Stimulated activated effector memory CD8-positive, alpha-beta T cell treated with anti-CD3 and anti-CD28 coated beads, Interleukin-12 subunit alpha, Interleukin-12 subunit beta, amount 100 ng/mL, for 72 hours (primary cell): ENCODE data around the gene EIF2B2.

ENCODE experiments used
- ATAC-seq: fragments of 150-1000 bp; cut with Tn5 transposase; 2 replicates; pipeline ENCODE4 v1.10.0; 2021
- DNase-seq, 2 donors: peaks; one replicate each; pipeline ENCODE4 v3.0.0; 2021 to 2022; ENCODE audit warnings: low spot score in 2 of 2
- H3K27ac Mint-ChIP-seq: one replicate; pipeline ENCODE4 v1.8.0; 2022; ENCODE audit warnings: mild to moderate bottlenecking, mixed read lengths
- H3K36me3 Mint-ChIP-seq: one replicate; pipeline ENCODE4 v1.8.0; 2022; ENCODE audit warnings: mild to moderate bottlenecking, mixed read lengths
- H3K4me1 Mint-ChIP-seq: one replicate; pipeline ENCODE4 v1.8.0; 2022; ENCODE audit warnings: mixed read lengths
- H3K4me3 Mint-ChIP-seq: one replicate; pipeline ENCODE4 v1.8.0; 2022; ENCODE audit warnings: mild to moderate bottlenecking, mixed read lengths
- H3K9me3 Mint-ChIP-seq: one replicate; pipeline ENCODE4 v1.8.0; 2022; ENCODE audit warnings: mixed read lengths

Gene EIF2B2

DNA sequence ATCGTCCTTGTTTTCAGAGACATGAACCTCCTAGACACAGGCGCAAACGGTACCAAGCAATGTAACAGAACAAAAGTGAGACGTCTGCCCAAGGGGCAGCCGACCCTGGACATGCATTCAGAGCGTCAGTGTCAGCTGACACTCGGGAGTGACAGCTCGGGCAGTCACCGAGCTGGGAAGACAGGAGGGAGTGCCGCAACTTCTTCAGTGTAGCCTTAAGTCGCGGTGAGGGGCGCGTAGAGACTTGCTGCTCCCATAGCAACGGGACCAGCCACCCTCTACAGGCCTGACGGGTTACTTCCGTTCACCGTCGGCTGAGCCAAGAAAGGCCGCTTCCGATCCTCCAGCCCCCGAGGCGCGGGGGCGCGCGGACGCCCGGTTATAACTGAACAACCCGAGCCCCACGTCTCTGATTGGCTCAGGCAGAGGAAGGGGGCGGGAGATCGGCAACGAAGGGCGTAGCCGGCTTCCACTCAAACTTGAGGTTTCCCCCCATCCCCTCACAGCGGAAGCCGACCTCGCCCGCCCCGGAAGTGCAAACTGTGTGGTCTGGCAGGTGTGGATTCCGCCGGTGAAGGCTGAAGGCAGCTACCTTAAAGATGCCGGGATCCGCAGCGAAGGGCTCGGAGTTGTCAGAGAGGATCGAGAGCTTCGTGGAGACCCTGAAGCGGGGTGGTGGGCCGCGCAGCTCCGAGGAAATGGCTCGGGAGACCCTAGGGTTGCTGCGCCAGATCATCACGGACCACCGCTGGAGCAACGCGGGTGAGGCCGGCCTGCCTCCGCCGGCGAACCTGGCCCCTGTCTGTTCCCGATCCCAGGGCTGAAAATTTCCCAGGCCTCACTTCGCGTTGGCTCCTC, at the start of gene EIF2B2:
Gene EIF2B2, plus strand, starts transcription at position 530 of the 858 bp plus-strand sequence. Its CDS starts 70 bp downstream, at position 600.
- ATAC-seq (peak; percentile 99), DNase-seq (peak; percentile 95 to 99)
- Mint-ChIP-seq H3K4me3 (peak within 1 kb of the TSS; percentile 96), H3K9me3 (no peaks in the 10 kb centered on the region), H3K4me1 (peaks cover 38% of the 10 kb centered on the region), H3K27ac (peak within 1 kb of the TSS; percentile 95), H3K36me3 (peaks cover 52% of the 10 kb centered on the region)

DNA sequence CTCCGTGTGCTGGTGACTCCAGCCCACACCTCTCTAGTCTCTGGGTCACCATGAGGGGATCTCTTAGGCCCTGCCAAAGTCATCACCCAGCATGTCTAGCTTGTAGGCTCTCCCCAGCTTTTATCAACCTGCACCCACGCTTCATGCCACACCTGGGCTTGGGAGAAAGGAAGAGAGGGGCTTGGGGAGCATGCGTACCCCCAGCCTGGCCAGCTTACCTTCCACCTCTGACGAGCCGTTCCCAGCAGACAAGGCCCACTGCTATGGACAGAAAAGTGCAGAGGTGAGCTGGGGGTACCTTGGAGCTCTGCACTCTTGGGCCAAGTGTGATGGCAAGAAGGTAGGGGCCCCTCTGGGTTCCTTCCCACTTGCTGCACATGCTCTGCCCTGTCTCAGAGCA, 49.0 kb upstream of the EIF2B2 start:
- Mint-ChIP-seq H3K4me1 (peaks cover 6% of the 10 kb centered on the region), H3K36me3 (no peaks in the 10 kb centered on the region), H3K4me3 (no peak overlapping the region), H3K27ac (no peak overlapping the region), H3K9me3 (no peaks in the 10 kb centered on the region)
- ATAC-seq (no peak), DNase-seq (no peak)

DNA sequence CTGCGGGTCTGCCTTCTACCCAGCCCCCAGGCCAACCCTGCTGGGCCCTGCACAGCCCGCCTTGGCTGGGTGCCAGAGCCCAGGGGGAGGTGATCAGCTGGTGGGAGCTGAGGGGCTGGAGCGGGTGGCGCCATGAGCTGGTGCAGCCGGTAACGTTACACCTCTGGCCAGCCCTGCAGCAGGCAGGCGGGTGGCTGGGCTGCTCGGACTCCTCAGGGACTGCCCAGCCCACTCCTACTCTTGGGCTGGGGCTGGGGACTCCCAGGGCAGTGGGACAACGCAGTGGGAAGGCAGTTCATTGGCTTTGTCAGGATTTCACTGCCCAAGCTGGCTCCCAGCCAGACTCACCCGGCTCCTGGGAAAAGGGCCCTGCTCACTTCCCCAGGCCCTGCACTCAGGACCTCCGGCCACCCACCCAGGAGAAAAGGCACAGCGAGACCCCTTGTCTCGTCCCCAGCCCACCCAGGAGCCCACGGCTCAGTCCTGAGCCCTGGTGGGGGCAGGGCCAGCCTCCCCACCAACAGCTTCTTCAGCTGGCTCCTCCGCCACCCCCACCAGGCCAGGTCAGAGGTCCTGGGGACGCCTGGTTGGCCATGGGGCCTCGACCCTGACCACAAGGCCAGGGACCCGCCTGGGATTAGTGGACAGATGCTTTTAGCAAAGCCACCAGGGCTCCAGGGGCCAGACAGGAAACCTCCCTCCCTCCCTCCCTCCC, 48.3 kb upstream of the EIF2B2 start:
- H3K27ac Mint-ChIP-seq, result no peak overlapping the region
- H3K4me1 Mint-ChIP-seq, result peaks cover 6% of the 10 kb centered on the region
- no peak for ATAC-seq
- DNase-seq, result no peak
- no peaks in the 10 kb centered on the region for H3K36me3 Mint-ChIP-seq
- H3K4me3 Mint-ChIP-seq, result peak overlapping the region; percentile 48
- H3K9me3 Mint-ChIP-seq, result no peaks in the 10 kb centered on the region

DNA sequence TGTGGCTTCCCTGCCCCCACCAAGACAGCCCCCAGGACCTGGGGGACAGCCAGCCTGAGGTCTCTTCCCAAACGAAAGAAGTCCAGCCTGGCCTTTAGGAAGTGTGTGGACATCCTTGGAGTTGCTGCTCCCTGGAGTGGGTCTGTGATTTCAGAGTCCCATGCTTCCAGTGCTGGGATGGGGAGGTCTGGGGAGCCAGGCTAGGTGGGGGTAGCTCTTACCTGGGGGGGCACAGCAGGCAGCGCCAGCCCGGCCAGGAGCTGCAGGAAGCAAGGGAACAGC, 47.8 kb upstream of the EIF2B2 start:
- no peaks in the 10 kb centered on the region for H3K36me3 Mint-ChIP-seq
- DNase-seq, result no peak
- no peak for ATAC-seq
- H3K4me1 Mint-ChIP-seq, result peaks cover 4% of the 10 kb centered on the region
- peak overlapping the region; percentile 48 for H3K4me3 Mint-ChIP-seq
- H3K27ac Mint-ChIP-seq, result no peak overlapping the region
- no peaks in the 10 kb centered on the region for H3K9me3 Mint-ChIP-seq

DNA sequence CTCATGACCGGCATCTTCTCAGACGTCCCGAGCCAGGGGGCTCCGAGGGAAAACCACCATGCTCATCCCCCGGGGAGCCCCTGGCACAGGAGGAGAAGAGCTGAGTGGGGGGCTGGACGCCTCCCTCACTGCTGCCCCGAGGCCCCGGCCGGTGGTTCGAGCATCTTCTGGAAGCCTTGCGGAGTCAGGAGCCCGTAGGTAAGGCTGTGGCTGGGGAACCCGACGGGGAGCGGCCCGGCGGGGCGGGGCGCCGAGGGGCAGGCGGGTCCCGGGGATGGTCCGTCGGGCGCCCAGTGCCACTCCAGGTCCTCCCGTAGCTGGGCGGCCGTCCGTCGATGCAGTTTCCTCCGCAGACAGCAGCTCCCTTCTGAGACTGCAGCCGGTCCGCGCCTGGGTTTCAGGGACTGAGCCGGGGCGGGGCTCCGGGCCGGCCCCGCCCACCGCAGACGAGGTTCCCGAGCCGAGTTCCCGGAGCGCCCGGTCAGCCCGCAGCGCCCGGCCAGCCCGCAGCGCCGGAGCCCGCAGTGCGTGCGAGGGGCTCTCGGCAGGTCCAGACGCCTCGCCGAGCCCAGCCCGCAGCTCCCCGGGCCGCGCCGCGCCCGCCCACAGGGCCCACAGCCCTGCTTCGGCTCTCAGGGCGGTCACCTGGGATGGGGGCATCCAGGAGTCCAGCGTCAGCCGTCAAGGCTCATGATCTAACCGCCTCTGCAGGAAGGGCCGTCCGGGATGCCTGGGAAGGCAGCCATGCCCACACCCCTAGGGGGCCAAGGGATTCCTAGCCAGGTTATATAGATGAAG, 47.3 kb upstream of the EIF2B2 start, which contains the start of gene PGF:
Gene PGF, minus strand, starts transcription at position 369 of the 798 bp plus-strand sequence. Its CDS starts 355 bp downstream, at position 14.
- Mint-ChIP-seq H3K27ac (no peak within 1 kb of the TSS), H3K4me3 (peak within 1 kb of the TSS; percentile 48), H3K9me3 (no peaks in the 10 kb centered on the region), H3K4me1 (no peaks in the 10 kb centered on the region), H3K36me3 (no peaks in the 10 kb centered on the region)
- DNase-seq, result peak in 1 of 2 donors; percentile 58
- peak; percentile 60 for ATAC-seq

DNA sequence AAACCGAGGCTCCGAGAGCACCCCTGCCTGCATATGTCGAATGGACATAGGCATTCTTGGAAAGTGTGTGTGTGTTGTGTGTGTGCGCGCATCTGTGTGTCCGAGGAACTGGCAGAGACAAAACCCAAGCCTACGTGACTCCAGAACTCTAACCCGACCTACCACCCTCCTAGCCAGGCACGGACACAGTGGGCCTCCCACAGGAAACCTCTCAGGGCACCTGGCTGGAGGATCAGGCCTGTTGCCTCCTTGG, 46.8 kb upstream of the EIF2B2 start:
- H3K4me3 Mint-ChIP-seq, result peak overlapping the region; percentile 48
- H3K36me3 Mint-ChIP-seq, result no peaks in the 10 kb centered on the region
- DNase-seq, result no peak

DNA sequence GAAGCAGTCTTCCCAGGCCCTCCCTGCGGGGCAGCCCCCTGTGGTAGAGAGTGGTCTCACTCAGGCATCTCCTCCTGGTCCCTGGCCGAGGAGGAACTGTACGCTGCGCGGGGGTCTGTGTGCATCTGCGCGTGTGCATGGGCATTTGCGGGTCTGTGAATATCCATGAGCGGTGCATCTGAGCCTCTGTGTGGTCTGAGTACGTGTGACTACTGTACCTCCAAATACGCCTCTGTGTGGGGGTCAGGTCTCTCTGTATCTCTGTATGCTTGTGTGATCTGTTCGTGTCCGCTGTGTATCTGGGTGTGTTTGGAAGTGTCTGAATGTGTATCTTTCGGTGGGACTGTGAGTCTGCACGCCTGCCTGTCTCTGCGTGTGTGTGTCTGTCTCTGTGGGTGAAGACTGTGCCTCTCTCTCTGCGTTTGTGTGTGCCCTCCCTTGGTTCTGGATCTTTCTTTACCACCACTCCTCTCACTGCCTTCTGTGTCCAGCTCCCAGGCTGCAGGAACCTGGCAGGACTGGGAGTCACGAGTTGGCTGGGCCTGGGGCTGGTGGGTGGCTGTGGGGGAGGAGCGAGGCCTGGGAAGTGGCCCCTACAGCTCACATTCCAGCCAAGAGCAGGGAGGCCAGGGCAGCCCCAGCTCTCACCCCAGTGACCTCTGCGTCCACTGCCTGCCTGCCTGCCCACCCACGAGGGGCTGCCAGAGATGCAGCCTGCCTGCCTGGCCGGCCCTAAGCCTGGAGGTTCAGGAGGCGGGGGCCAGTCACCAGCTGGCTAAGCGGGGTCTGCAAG, 46.2 kb upstream of the EIF2B2 start:
- Mint-ChIP-seq H3K4me3 (peak overlapping the region; percentile 48), H3K4me1 (no peaks in the 10 kb centered on the region), H3K27ac (no peak overlapping the region), H3K9me3 (no peaks in the 10 kb centered on the region), H3K36me3 (no peaks in the 10 kb centered on the region)
- DNase-seq (no peak), ATAC-seq (no peak)

More for the DNA sequence above, 46.8 kb upstream of the EIF2B2 start:
- Mint-ChIP-seq H3K4me1 (no peaks in the 10 kb centered on the region), H3K9me3 (no peaks in the 10 kb centered on the region), H3K27ac (no peak overlapping the region)
- no peak for ATAC-seq

DNA sequence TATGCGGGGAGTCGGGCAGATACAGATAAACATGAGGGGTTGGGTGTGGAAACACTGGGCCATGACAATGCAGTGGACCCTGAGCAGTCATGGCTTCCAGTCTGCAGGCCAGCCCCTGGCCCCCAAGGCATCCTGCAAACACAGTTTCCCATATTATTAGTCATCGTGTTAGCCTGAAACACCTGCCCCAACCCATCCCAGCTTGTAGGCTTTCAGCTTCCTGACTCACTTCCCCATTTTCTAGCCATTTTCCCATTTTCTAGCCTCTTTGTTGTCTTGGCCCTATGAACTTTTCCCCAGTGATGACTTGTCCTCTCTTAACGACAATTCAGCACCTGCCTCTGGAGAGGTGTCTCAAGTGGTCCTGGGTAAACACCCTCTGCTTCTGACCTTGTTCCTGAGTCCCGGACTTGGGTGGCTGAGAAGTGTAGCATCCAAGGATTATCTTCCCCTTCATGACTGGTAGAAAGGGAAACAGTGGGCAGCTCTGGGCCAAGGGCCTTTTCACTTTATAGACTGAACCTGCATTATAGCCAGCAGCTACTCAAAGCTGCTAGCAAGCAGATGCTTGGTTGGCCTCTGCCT, 43.0 kb upstream of the EIF2B2 start:
- no peak for ATAC-seq

DNA sequence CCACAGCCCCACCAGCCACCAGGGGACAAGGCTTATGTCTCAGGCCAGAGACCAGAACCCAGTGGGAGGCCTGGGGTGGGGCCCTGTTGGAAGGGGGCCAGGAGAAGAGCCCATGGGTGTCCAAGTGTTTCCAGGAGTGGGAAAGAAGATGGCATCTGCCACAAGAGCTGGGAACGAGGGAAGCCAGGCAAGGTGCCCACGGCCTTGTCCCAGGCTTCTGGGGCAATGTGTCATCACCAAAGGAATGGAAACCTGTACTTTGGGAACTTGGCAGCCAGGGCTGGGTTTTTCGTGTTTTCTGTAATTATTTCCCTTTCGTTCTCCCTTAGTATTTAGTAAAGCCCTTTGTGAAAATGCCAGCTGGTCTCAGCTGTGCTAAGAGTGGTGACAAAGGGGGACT, 42.0 kb upstream of the EIF2B2 start:
- Mint-ChIP-seq H3K4me1 (peaks cover 19% of the 10 kb centered on the region), H3K27ac (no peak overlapping the region), H3K9me3 (no peaks in the 10 kb centered on the region), H3K4me3 (no peak overlapping the region), H3K36me3 (no peaks in the 10 kb centered on the region)
- DNase-seq, result no peak
- no peak for ATAC-seq

More for the DNA sequence above, 43.0 kb upstream of the EIF2B2 start:
- Mint-ChIP-seq H3K4me3 (no peak overlapping the region), H3K4me1 (peaks cover 19% of the 10 kb centered on the region), H3K9me3 (no peaks in the 10 kb centered on the region), H3K27ac (no peak overlapping the region), H3K36me3 (no peaks in the 10 kb centered on the region)
- DNase-seq, result no peak

DNA sequence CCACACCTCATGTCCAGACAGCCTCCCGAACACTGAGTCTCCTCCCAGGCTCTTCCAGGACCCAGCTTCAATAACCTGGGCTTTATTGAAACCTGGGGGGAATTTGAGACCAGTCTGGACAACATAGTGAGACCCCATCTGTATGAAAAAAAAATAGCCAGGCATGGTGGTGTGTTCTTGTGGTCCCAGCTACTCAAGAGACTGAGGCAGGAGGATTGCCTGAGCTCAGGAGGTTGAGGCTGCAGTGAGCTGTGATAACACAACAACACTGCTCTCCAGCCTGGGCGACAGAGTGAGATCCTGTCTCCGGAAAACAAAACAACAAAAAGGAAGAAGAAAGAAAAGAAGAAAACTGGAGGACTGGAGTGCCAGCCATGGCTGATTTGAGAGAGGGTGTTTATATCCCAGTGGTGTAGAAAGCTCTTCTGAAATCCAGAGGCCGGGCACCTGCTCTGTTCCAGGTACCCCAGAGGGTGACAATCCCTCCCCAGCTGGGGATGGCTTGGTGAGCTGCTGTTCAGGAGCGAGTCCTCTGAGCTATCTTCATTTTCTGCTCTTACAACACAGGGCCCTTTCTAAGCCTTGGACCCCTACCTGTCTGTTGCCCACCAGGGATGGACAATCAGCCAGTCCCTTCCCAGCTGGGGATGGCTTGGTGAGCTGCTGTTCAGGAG, 41.3 kb upstream of the EIF2B2 start:
- Mint-ChIP-seq H3K4me1 (peaks cover 19% of the 10 kb centered on the region), H3K27ac (no peak overlapping the region), H3K36me3 (no peaks in the 10 kb centered on the region), H3K9me3 (no peaks in the 10 kb centered on the region), H3K4me3 (no peak overlapping the region)
- DNase-seq (no peak), ATAC-seq (no peak)

DNA sequence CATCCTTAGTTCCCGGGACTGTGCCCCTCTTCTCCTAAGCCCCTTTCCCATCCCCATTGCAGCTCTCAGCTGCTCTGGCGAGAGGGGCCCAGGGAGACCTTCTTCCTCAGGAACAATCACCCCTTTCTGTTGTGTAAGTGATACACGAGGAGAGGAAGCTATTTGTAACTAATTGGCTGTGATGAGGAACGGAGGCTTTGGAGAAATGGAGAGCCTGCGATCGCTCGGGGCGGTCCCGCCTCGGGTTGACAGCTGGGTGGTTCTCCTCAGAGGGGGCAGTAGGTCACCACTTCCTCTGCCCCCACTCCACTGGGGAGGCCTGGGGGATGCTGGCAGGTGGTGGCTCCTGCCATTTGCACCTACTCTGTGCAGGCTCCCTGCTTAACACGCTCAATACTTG, 40.7 kb upstream of the EIF2B2 start:
- DNase-seq (no peak), ATAC-seq (no peak)
- Mint-ChIP-seq H3K4me3 (no peak overlapping the region), H3K36me3 (no peaks in the 10 kb centered on the region), H3K9me3 (no peaks in the 10 kb centered on the region), H3K4me1 (peaks cover 19% of the 10 kb centered on the region), H3K27ac (no peak overlapping the region)

DNA sequence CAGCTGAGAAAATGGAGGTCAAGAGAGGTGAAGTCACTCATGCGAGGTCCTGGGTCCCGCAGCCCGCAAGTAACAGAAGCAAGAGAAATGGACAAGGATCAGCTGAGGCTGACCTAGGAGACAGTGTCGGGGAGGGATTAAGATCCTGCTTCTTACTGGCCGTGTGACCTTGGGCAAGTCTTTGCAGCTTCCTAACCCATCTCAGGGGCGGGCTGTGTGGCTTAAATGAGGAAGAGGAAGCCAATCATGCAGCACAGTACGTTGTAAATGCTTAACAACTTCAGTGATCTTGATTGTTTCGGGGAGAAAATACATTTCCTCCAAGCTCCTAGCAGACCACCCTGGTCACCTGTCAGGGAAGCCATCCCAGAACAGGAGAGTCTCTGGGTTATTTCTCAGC, 40.2 kb upstream of the EIF2B2 start:
- DNase-seq, result no peak
- Mint-ChIP-seq H3K27ac (peak overlapping the region; percentile 55), H3K4me3 (no peak overlapping the region), H3K36me3 (no peaks in the 10 kb centered on the region), H3K9me3 (no peaks in the 10 kb centered on the region), H3K4me1 (peaks cover 19% of the 10 kb centered on the region)
- ATAC-seq, result no peak

DNA sequence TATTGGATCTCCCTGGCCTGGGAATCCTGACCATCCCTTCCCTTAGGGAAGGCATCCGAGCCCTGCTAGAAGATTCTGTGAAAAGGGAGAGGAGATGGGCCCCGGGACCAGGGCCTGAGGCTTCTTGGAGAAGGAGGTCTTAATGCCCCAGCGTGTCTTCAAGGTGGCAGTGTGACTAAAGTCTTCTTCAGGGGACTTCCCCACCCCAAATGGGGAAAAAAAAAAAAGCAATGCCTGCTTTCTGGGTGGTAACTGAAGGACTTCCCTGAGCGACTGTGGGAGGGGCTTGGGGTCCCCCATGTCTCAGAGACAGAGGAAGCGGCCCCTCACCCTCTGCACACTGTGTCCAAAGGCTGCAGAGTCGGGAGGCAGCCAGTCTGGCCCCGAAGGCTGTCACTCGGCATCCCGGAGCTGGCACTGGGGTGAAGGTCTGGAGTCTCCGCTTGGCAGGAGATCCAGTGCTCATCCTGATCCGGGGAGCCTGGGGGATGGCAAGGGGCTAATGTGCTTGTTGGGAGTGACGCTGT, 39.5 kb upstream of the EIF2B2 start:
- peak overlapping the region; percentile 55 for H3K27ac Mint-ChIP-seq
- no peaks in the 10 kb centered on the region for H3K9me3 Mint-ChIP-seq
- ATAC-seq, result no peak

DNA sequence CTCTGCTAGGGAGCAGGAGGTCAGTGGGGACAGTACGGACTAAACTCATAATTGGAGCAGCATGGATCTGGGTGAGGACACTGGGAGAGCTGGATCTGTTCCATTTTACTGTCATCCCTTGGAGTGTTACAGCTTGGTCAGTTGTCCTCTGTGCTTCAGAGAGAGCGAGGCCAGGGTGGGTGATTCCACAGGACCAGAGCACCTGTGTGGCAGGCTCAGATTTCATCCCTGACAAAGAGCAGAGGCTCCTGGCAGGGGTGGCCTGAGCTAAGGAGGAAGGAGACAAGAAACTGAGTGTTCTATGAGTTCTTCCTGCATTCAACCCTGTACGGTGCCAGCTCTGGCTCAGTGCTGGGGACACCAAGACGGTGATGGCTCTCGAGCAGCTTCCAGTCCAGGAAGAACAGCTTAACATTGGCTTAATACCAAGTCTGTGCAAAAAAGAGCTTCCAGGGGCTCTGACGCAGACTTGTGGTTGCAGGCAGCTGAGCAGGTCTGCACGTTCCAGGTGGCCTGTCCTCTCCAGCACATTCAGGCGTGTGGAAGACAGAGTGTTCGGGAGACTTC, 38.9 kb upstream of the EIF2B2 start:
- H3K36me3 Mint-ChIP-seq, result no peaks in the 10 kb centered on the region
- no peak overlapping the region for H3K27ac Mint-ChIP-seq
- no peaks in the 10 kb centered on the region for H3K9me3 Mint-ChIP-seq
- DNase-seq, result no peak
- H3K4me1 Mint-ChIP-seq, result peaks cover 19% of the 10 kb centered on the region
- no peak overlapping the region for H3K4me3 Mint-ChIP-seq
- no peak for ATAC-seq

More for the DNA sequence above, 39.5 kb upstream of the EIF2B2 start:
- no peak overlapping the region for H3K4me3 Mint-ChIP-seq
- H3K4me1 Mint-ChIP-seq, result peaks cover 19% of the 10 kb centered on the region
- no peaks in the 10 kb centered on the region for H3K36me3 Mint-ChIP-seq
- DNase-seq, result no peak
